K562 (cell line): Measurements from ENCODE around the gene CELSR3. TPM values are rescaled to one million over a fixed set of nuclear protein-coding genes. Genes with fewer than 3 reads are reported as not detected.
A peak's percentile ranks its signal among the peaks of the same experiment; 100 is the strongest.

Source experiments
- ATAC-seq: fragments of 200-7000 bp; cut with Tn5 transposase; 3 replicates; pipeline ENCODE4 v1.9.1; 2020; ENCODE audit warnings: moderate library complexity
- BruUV-seq: library from RNA; stranded (reverse); fragments of 400-500 nt; replicated peaks from 2 replicates; lab custom pipeline; 2021; lab: Mats Ljungman, UMichigan
- CTCF ChIA-PET: fragments of 300-600 bp; formaldehyde crosslinking; extraction: SDS; loops from one replicate; lab custom pipeline; 2021; ENCODE audit warnings: low intra/inter-chr PET ratio; lab: Yijun Ruan, JAX
- POLR2A ChIA-PET: fragments of 300-600, 350-650 bp; sonication (Branson Sonifier 250); formaldehyde crosslinking; extraction: SDS; loops from one replicate; lab custom pipeline; 2021; ENCODE audit warnings: antibody characterized with exemption, inconsistent platforms; lab: Yijun Ruan, JAX
- DNase-seq, 4 experiments: peaks; one replicate each; pipeline versions ENCODE4 v3.0.0 to v3.0.0-alpha.2; 2011 to 2018; ENCODE audit warnings: low spot score in 3 of 4, mixed read lengths in 3 of 4; ENCODE audit errors: extremely low read depth in 1 of 4
- FAIRE-seq: peaks from 2 replicates; lab custom pipeline; 2011; peaks lifted over from hg19 to GRCh38; lab: Jason Lieb, UNC
- H2AFZ ChIP-seq: 2 replicates; pipeline ENCODE4 v1.6.0; 2011; ENCODE audit warnings: low read depth, low read length, control low read depth, inconsistent platforms
- H3K27ac ChIP-seq: fragments of 200-600 bp; 3 replicates; pipeline ENCODE4 v1.8.0; 2011; ENCODE audit warnings: low read depth, mild to moderate bottlenecking, control low read depth, inconsistent platforms, low read length, moderate library complexity, mixed read lengths; ENCODE audit errors: extremely low read depth
- H3K27me3 ChIP-seq, 2 experiments: fragments of 300-600 bp in 1 of 2; 2 replicates in 1 of 2; 3 replicates in 1 of 2; pipeline versions ENCODE4 v1.6.0 to v1.8.0; 2011; ENCODE audit warnings: inconsistent platforms in 2 of 2, low read length in 2 of 2, mild to moderate bottlenecking in 1 of 2, mixed read lengths in 1 of 2, moderate library complexity in 1 of 2; ENCODE audit not compliant: control insufficient read depth in 2 of 2, insufficient read depth in 2 of 2
- H3K36me3 ChIP-seq: fragments of 300-600 bp; 3 replicates; pipeline ENCODE4 v1.8.0; 2011; ENCODE audit warnings: mild to moderate bottlenecking, low read length, inconsistent platforms; ENCODE audit not compliant: control insufficient read depth, insufficient read depth
- H3K4me1 ChIP-seq, 2 experiments: fragments of 200-600 bp in 1 of 2; replicated peaks in 1 of 2; 2 replicates in 1 of 2; 3 replicates in 1 of 2; pipeline versions ENCODE4 v1.5.1 to v1.8.0; 2011; ENCODE audit warnings: inconsistent platforms in 2 of 2, low read length in 2 of 2, mild to moderate bottlenecking in 1 of 2, mixed read lengths in 1 of 2, moderate library complexity in 1 of 2; ENCODE audit not compliant: control insufficient read depth in 2 of 2, insufficient read depth in 2 of 2
- H3K4me2 ChIP-seq: 2 replicates; pipeline ENCODE4 v1.6.1; 2011; ENCODE audit warnings: low read length, control low read depth, inconsistent platforms, mixed read lengths; ENCODE audit not compliant: insufficient read depth
- H3K4me3 ChIP-seq: fragments of 200-600 bp; sonication (generic), shearing (Covaris generic); 2 replicates; pipeline ENCODE4 v1.5.1; 2016; ENCODE audit warnings: control low read depth, inconsistent platforms
- H3K79me2 ChIP-seq: fragments of 200-600 bp; 3 replicates; pipeline ENCODE4 v1.8.0; 2011; ENCODE audit warnings: low read length, inconsistent platforms; ENCODE audit not compliant: control insufficient read depth, insufficient read depth
- H3K9ac ChIP-seq, 2 experiments: 2 replicates each; pipeline versions ENCODE4 v1.6.0 to v1.6.1; 2011; ENCODE audit warnings: low read depth in 2 of 2, low read length in 2 of 2, control low read depth in 1 of 2, inconsistent platforms in 1 of 2, mild to moderate bottlenecking in 1 of 2, mixed read lengths in 1 of 2; ENCODE audit not compliant: insufficient read depth in 1 of 2
- H3K9me1 ChIP-seq: one replicate; pipeline ENCODE4 v1.6.0; 2011; ENCODE audit warnings: inconsistent platforms, mild to moderate bottlenecking, low read length, moderate library complexity; ENCODE audit not compliant: control insufficient read depth, insufficient read depth
- H3K9me3 ChIP-seq: replicated peaks from 2 replicates; pipeline ENCODE4 v1.5.1; 2011; ENCODE audit warnings: low read depth, low read length, inconsistent platforms; ENCODE audit not compliant: control insufficient read depth, insufficient read depth
- H4K20me1 ChIP-seq: replicated peaks from 2 replicates; pipeline ENCODE4 v1.6.1; 2011; ENCODE audit warnings: low read length, inconsistent platforms, mixed read lengths; ENCODE audit not compliant: control insufficient read depth, insufficient read depth
- BDP1 ChIP-seq: IDR thresholded peaks from 3 replicates; pipeline ENCODE4 v1.6.1; 2011; ENCODE audit not compliant: insufficient read length, insufficient read depth
- DDX20 ChIP-seq: fragments of 450-650 bp; IDR thresholded peaks from 2 replicates; pipeline ENCODE4 v1.6.1; 2016; ENCODE audit warnings: missing genetic modification characterization, low read depth, mild to moderate bottlenecking, missing compliant biosample characterization, moderate library complexity
- DLX4 ChIP-seq: fragments of 250-450 bp; sonication (Bioruptor Pico); IDR thresholded peaks from 2 replicates; pipeline ENCODE4 v1.6.1; 2021; ENCODE audit warnings: mild to moderate bottlenecking
- EP300 ChIP-seq: IDR thresholded peaks from 2 replicates; pipeline ENCODE4 v1.6.1; 2012; ENCODE audit warnings: low read length, improper control_type of control experiment
- HDAC1 ChIP-seq, 2 experiments: fragments of 450-650 bp; IDR thresholded peaks; 2 replicates each; pipeline ENCODE4 v1.6.1; 2016 to 2017; ENCODE audit warnings: inconsistent platforms in 1 of 2, mild to moderate bottlenecking in 1 of 2, moderate library complexity in 1 of 2
- KHSRP ChIP-seq: fragments of 450-650 bp; IDR thresholded peaks from 2 replicates; pipeline ENCODE4 v1.6.1; 2017
- NFYB ChIP-seq: IDR thresholded peaks from 2 replicates; pipeline ENCODE4 v1.6.1; 2011; ENCODE audit warnings: mild to moderate bottlenecking, moderate library complexity; ENCODE audit not compliant: insufficient read length; ENCODE audit errors: extremely low read depth
- PHB2 ChIP-seq: fragments of 450-650 bp; IDR thresholded peaks from 2 replicates; pipeline ENCODE4 v1.6.1; 2017; ENCODE audit warnings: low read depth
- RBM22 ChIP-seq: fragments of 200-400 bp; formaldehyde crosslinking; IDR thresholded peaks from 2 replicates; pipeline ENCODE4 v1.6.1; 2018; ENCODE audit warnings: low read length, low read depth; ENCODE audit not compliant: poor library complexity, severe bottlenecking
- SIX5 ChIP-seq, 2 experiments: IDR thresholded peaks; 2 replicates each; pipeline ENCODE4 v1.6.1; 2011; ENCODE audit warnings: low read length in 2 of 2, borderline replicate concordance in 1 of 2, low read depth in 1 of 2, mild to moderate bottlenecking in 1 of 2, moderate library complexity in 1 of 2; ENCODE audit not compliant: insufficient read depth in 1 of 2
- XRCC4 ChIP-seq: IDR thresholded peaks from one replicate; pipeline ENCODE4 v1.6.1; 2011; ENCODE audit not compliant: insufficient read depth, insufficient read length; ENCODE audit errors: extremely low read depth
- ZHX1 ChIP-seq: fragments of 150-350 bp; conservative IDR thresholded peaks from 2 replicates; pipeline ENCODE4 v1.6.1; 2014; ENCODE audit warnings: low read length
- ZNF584 ChIP-seq: fragments of 200-800 bp; sonication (Bioruptor generic); IDR thresholded peaks from 2 replicates; pipeline ENCODE4 v1.6.1; 2016; ENCODE audit warnings: low read depth, mild to moderate bottlenecking, missing genetic modification characterization, missing compliant biosample characterization
- ZNF699 ChIP-seq: fragments of 250-450 bp; sonication (Bioruptor Pico); IDR thresholded peaks from 2 replicates; pipeline ENCODE4 v1.8.0; 2021; ENCODE audit warnings: mild to moderate bottlenecking, moderate library complexity; ENCODE audit not compliant: insufficient replicate concordance
- WGBS: fragments of 100-300 bp; shearing (Covaris generic); methylation state at CpG from one replicate; pipeline ENCODE4 v1.1.6; 2016; ENCODE audit warnings: low coverage, mixed read lengths; ENCODE audit not compliant: insufficient coverage; ENCODE audit errors: missing lambda C conversion rate; 5-methylcytosine and 5-hydroxymethylcytosine counted together
- in situ Hi-C: fragments of 300-500 bp; cut with MboI; formaldehyde crosslinking; loops from 4 replicates; pipeline ENCODE4 v1.15.0; 2018; ENCODE audit warnings: inconsistent platforms, mixed read lengths
- intact Hi-C: fragments of 100-400 bp; cut with micrococcal nuclease; formaldehyde crosslinking; loops from 2 replicates; pipeline ENCODE4 v1.14.2; 2022
- polyA plus RNA-seq, 8 experiments: library from polyadenylated mRNA; depleted of rRNA in 4 of 8; stranded (reverse) in 5 of 8; unstranded in 3 of 8; fragments of >200 nt; fragmentation: Nextera tagmentation in 2 of 8; fragmentation: Illumina TruSeq in 1 of 8; extraction: Ambion mirVana in 2 of 8; extraction: Trizol in 1 of 8; gene quantifications; 2 replicates each; pipeline versions ENCODE4 v1.2.1 to v1.2.3, GENCODE V29; 2011 to 2014; ENCODE audit warnings: inconsistent platforms in 1 of 8, missing spikeins in 1 of 8
- total RNA-seq, 7 experiments: library from RNA; depleted of rRNA in 6 of 7; stranded (reverse); fragments of >200 nt in 6 of 7; fragmentation: Illumina TruSeq in 2 of 7; extraction: Trizol in 2 of 7; gene quantifications; 2 replicates each; pipeline versions ENCODE4 v1.2.1 to v1.2.3, GENCODE V29; 2011 to 2021; ENCODE audit warnings: low replicate concordance in 1 of 7

Gene CELSR3
- total and polyA plus RNA-seq, 9 of the 15 experiments (the other 6 are each of a cell fraction or from before 2014, with no cell fraction given) = 0.10 to 2.7 (median 0.76) TPM

GRCh38 chr3:48630833-48631232, 31.9 kb downstream of the CELSR3 start:
- ChIA-PET POLR2A (no interaction called here), CTCF (no interaction called here)
- BruUV-seq = no TSS peak
- WGBS = 83% methylated on average over 12 of the region's 12 CpGs
- Histone ChIP-seq H3K4me2 (no peak overlapping the region), H2AFZ (no peak overlapping the region), H3K36me3 (peaks cover 61% of the 10 kb centered on the region; the same call in 2 of the 3 replicates), H3K9me1 (peaks cover 4% of the 10 kb centered on the region), H4K20me1 (no peaks in the 10 kb centered on the region), H3K4me1 (peaks cover 0 to 23% of the 10 kb centered on the region in 2 experiments; a peak in 4 of 5 replicates), H3K79me2 (peaks cover 11% of the 10 kb centered on the region), H3K9me3 (no peaks in the 10 kb centered on the region), H3K9ac (0 out of 4 replicates have a peak overlapping the region, but pooled peaks of 1 of the 2 experiments have one; percentile 9), H3K4me3 (no peak overlapping the region), H3K27ac (no peak overlapping the region), H3K27me3 (no peaks in the 10 kb centered on the region)
- FAIRE-seq = no peak
- intact Hi-C loops (no loop called here), in situ Hi-C loops (no loop called here)
- TF ChIP-seq XRCC4 = no peak
- no peak for TF ChIP-seq SIX5 (IDR thresholded peaks at IDR 0.05; ENCODE audit: borderline replicate concordance in 1 of 2, insufficient read depth in 1 of 2, low read depth in 1 of 2, low read length in 2 of 2)
- TF ChIP-seq PHB2 = no peak
- TF ChIP-seq BDP1 = no peak
- TF ChIP-seq NFYB = no peak
- no peak for DNase-seq
- ATAC-seq = no peak

- no peak for FAIRE-seq
- intact Hi-C loops = no loop called here
- no peak overlapping the region for H3K4me2 ChIP-seq
- ChIA-PET POLR2A (no interaction called here), CTCF (no interaction called here)
- no peak overlapping the region for H3K4me3 ChIP-seq
- no peaks in the 10 kb centered on the region for H4K20me1 ChIP-seq
- no peaks in the 10 kb centered on the region for H3K9me3 ChIP-seq
- peaks cover 66% of the 10 kb centered on the region; the same call in 2 of the 3 replicates for H3K36me3 ChIP-seq
- no TSS peak for BruUV-seq
- H3K79me2 ChIP-seq = peaks cover 11% of the 10 kb centered on the region
- peaks cover 4% of the 10 kb centered on the region for H3K9me1 ChIP-seq
- 100% methylated on average over 3 of the region's 8 CpGs for WGBS
- ATAC-seq = no peak
- in situ Hi-C loops = no loop called here
- no peak overlapping the region for H2AFZ ChIP-seq
- no peak overlapping the region for H3K27ac ChIP-seq
- peak overlapping the region in 1 of 2 experiments; percentile 9; a peak in 1 of 4 replicates for H3K9ac ChIP-seq
- no peaks in the 10 kb centered on the region for H3K27me3 ChIP-seq
- peaks cover 0 to 19% of the 10 kb centered on the region in 2 experiments; a peak in 4 of 5 replicates for H3K4me1 ChIP-seq
- no peak for DNase-seq
- TF ChIP-seq DDX20 (tag) = no peak
- no peak for TF ChIP-seq EP300
- TF ChIP-seq ZNF584 (CRISPR knock-in tag) = no peak
- TF ChIP-seq DLX4 (CRISPR knock-in tag) = no peak
- no peak for TF ChIP-seq ZHX1
- no peak for TF ChIP-seq KHSRP
- TF ChIP-seq HDAC1 (IDR thresholded peaks at IDR 0.05) = no peak
- no peak for TF ChIP-seq RBM22
- TF ChIP-seq ZNF699 = no peak
These were observed 32.3 kb downstream of the CELSR3 start for GRCh38 chr3:48630407-48630806.
